Upper lobe of left lung (tissue), 4 donors: Measurements from ENCODE around the gene PEMT.

Experiments used
- CTCF ChIP-seq, 6 experiments: fragments of 450-650 bp in 4 of 6; fragments of 200-600 bp in 2 of 6; sonication (generic) in 2 of 6; IDR thresholded peaks; one replicate each; pipeline ENCODE4 v1.5.1; 2016 to 2019; ENCODE audit warnings: antibody characterized with exemption in 6 of 6
- POLR2A ChIP-seq, 4 donors: fragments of 450-650 bp; IDR thresholded peaks; one replicate each; pipeline ENCODE4 v1.5.1; 2016 to 2017; ENCODE audit warnings: antibody characterized with exemption in 4 of 4, mild to moderate bottlenecking in 2 of 4
- POLR2AphosphoS5 ChIP-seq, 2 donors: sonication (generic); formaldehyde crosslinking; IDR thresholded peaks; one replicate each; pipeline ENCODE4 v1.5.1; 2017; ENCODE audit warnings: antibody characterized with exemption in 2 of 2

GRCh38 chr17:17469996-17470395 is 121.5 kb downstream of the PEMT start:
- no peak for TF ChIP-seq CTCF (IDR thresholded peaks at IDR 0.05)
- no peak for TF ChIP-seq POLR2A (IDR thresholded peaks at IDR 0.05)
- no peak for TF ChIP-seq POLR2AphosphoS5 (IDR thresholded peaks at IDR 0.05)
